ENCODE measurements around the gene ROR1.

- TF ChIP-seq CTCF (conservative IDR thresholded peaks at IDR 0.05; ENCODE audit: low read length), result no peak
- TF ChIP-seq EZH2phosphoT487 (IDR thresholded peaks at IDR 0.05; ENCODE audit: borderline replicate concordance, low read depth, low read length), result no peak
These were observed 137.2 kb downstream of the ROR1 start for GRCh38 chr1:63911049-63911448.

Data from OCI-LY7 (cell line).